NCI-H2196 (cell line): ENCODE results near the gene RAD51B.
A peak's percentile ranks its signal among the peaks of the same experiment; 100 is the strongest.
"Not testable (repeated sequence)": the region's sequence is repeated elsewhere in the genome, so short reads cannot be mapped to it uniquely, and the experiment has no call there.

ENCODE experiments used
- DNase-seq: peaks from one replicate; lab custom pipeline; 2025; ENCODE audit not compliant: unreplicated experiment; lab: John Stamatoyannopoulos, UW

Gene RAD51B

GRCh38 chr14:68285421-68286179, 466.0 kb downstream of the RAD51B start:
- no peak for DNase-seq

- DNase-seq = no peak
These were observed 467.1 kb downstream of the RAD51B start for GRCh38 chr14:68286667-68287066.

- not testable (repeated sequence) for DNase-seq
These were observed 469.9 kb downstream of the RAD51B start for GRCh38 chr14:68289452-68289851.

- DNase-seq = peak; percentile 64
These were observed 472.2 kb downstream of the RAD51B start for GRCh38 chr14:68291820-68292219.

GRCh38 chr14:68292441-68293215, 473.0 kb downstream of the RAD51B start:
- peak; percentile 38 for DNase-seq

- DNase-seq = no peak
These were observed 473.8 kb downstream of the RAD51B start for GRCh38 chr14:68293404-68293803.

GRCh38 chr14:68295316-68295816, 475.8 kb downstream of the RAD51B start:
- DNase-seq = peak; percentile 44

- DNase-seq = no peak
These were observed 477.5 kb downstream of the RAD51B start for GRCh38 chr14:68297039-68297438.

GRCh38 chr14:68297876-68298468, 478.4 kb downstream of the RAD51B start:
- DNase-seq = no peak

- no peak for DNase-seq
These were observed 481.0 kb downstream of the RAD51B start for GRCh38 chr14:68300608-68301007.

- DNase-seq = no peak
These were observed 481.6 kb downstream of the RAD51B start for GRCh38 chr14:68301219-68301618.

GRCh38 chr14:68302938-68303337, 483.4 kb downstream of the RAD51B start:
- DNase-seq = not testable (repeated sequence)

- DNase-seq = no peak
These were observed 486.2 kb downstream of the RAD51B start for GRCh38 chr14:68305738-68306137.

- DNase-seq = no peak
These were observed 486.8 kb downstream of the RAD51B start for GRCh38 chr14:68306265-68306933.

- DNase-seq = peak; percentile 96
These were observed 487.6 kb downstream of the RAD51B start for GRCh38 chr14:68306934-68307789.

GRCh38 chr14:68307790-68308168, 488.2 kb downstream of the RAD51B start:
- DNase-seq = no peak

GRCh38 chr14:68308726-68309520, 489.3 kb downstream of the RAD51B start:
- DNase-seq = no peak

GRCh38 chr14:68309616-68310015, 490.0 kb downstream of the RAD51B start:
- DNase-seq = no peak

GRCh38 chr14:68312300-68312699, 492.7 kb downstream of the RAD51B start:
- DNase-seq = no peak
